Mesodermal cell (in vitro differentiated cells): ENCODE data around the gene ARHGAP26.
A peak's percentile ranks its signal among the peaks of the same experiment; 100 is the strongest.

Experiments used
- H3K27ac ChIP-seq: 2 replicates; pipeline ENCODE4 v1.7.0; 2013; ENCODE audit warnings: mild to moderate bottlenecking, low read depth, low read length, moderate library complexity; ENCODE audit not compliant: severe bottlenecking
- H3K36me3 ChIP-seq: 2 replicates; pipeline ENCODE4 v1.7.1; 2013; ENCODE audit warnings: mild to moderate bottlenecking, low read length, moderate library complexity; ENCODE audit not compliant: control insufficient read depth, insufficient read depth
- H3K4me1 ChIP-seq: one replicate; pipeline ENCODE4 v1.7.1; 2013; ENCODE audit warnings: mild to moderate bottlenecking, low read length; ENCODE audit not compliant: insufficient read depth, control insufficient read depth, poor library complexity, severe bottlenecking
- H3K4me3 ChIP-seq: 2 replicates; pipeline ENCODE4 v1.7.0; 2013; ENCODE audit warnings: low read length, control low read depth, mild to moderate bottlenecking; ENCODE audit not compliant: insufficient read depth, poor library complexity, severe bottlenecking; ENCODE audit errors: extremely low read depth
- H3K9me3 ChIP-seq: 2 replicates; pipeline ENCODE4 v1.7.1; 2013; ENCODE audit warnings: mild to moderate bottlenecking, low read length, moderate library complexity; ENCODE audit not compliant: control insufficient read depth
- WGBS, 2 experiments: methylation state at CpG; one replicate each; pipeline ENCODE4 v1.1.5; 2013; ENCODE audit warnings: missing lambda C conversion rate in 2 of 2; ENCODE audit not compliant: insufficient coverage in 2 of 2; 5-methylcytosine and 5-hydroxymethylcytosine counted together

The ARHGAP26 gene

GRCh38 chr5:142771666-142772065, 1.5 kb downstream of the ARHGAP26 start:
- Histone ChIP-seq H3K27ac (no peak overlapping the region), H3K4me1 (no peaks in the 10 kb centered on the region), H3K4me3 (peak overlapping the region; percentile 68), H3K36me3 (no peaks in the 10 kb centered on the region), H3K9me3 (no peaks in the 10 kb centered on the region)
- 29 to 39% methylated on average over 1 to 4 of the region's 5 CpGs for WGBS, 2 experiments

GRCh38 chr5:142772446-142773293, 2.5 kb downstream of the ARHGAP26 start:
- WGBS, 2 experiments, result 83 to 100% methylated on average over 1 of the region's 6 CpGs
- H3K9me3 ChIP-seq, result no peaks in the 10 kb centered on the region
- H3K27ac ChIP-seq, result no peak overlapping the region
- no peaks in the 10 kb centered on the region for H3K36me3 ChIP-seq
- no peaks in the 10 kb centered on the region for H3K4me1 ChIP-seq
- no peak overlapping the region for H3K4me3 ChIP-seq

GRCh38 chr5:142777099-142777498, 6.9 kb downstream of the ARHGAP26 start:
- Histone ChIP-seq H3K4me1 (peaks cover 14% of the 10 kb centered on the region), H3K36me3 (no peaks in the 10 kb centered on the region), H3K27ac (no peak overlapping the region), H3K4me3 (no peak overlapping the region), H3K9me3 (no peaks in the 10 kb centered on the region)
- WGBS, 2 experiments, result 100% methylated on average over 2 of the region's 2 CpGs

- Histone ChIP-seq H3K27ac (no peak overlapping the region), H3K4me1 (peaks cover 14% of the 10 kb centered on the region), H3K36me3 (no peaks in the 10 kb centered on the region), H3K4me3 (no peak overlapping the region), H3K9me3 (no peaks in the 10 kb centered on the region)
- 90 to 100% methylated on average over 3 of the region's 3 CpGs for WGBS, 2 experiments
Measured at GRCh38 chr5:142777850-142778249, 7.7 kb downstream of the ARHGAP26 start.

- peak overlapping the region; percentile 36 for H3K27ac ChIP-seq
- 68 to 70% methylated on average over 3 to 4 of the region's 4 CpGs for WGBS, 2 experiments
- peaks cover 21% of the 10 kb centered on the region for H3K4me1 ChIP-seq
- no peaks in the 10 kb centered on the region for H3K9me3 ChIP-seq
- H3K36me3 ChIP-seq, result no peaks in the 10 kb centered on the region
- H3K4me3 ChIP-seq, result no peak overlapping the region
Measured at GRCh38 chr5:142779163-142779840, 9.1 kb downstream of the ARHGAP26 start.

- no peak overlapping the region for H3K4me3 ChIP-seq
- H3K9me3 ChIP-seq, result no peaks in the 10 kb centered on the region
- H3K27ac ChIP-seq, result no peak overlapping the region
- H3K36me3 ChIP-seq, result no peaks in the 10 kb centered on the region
- WGBS, 2 experiments, result 51 to 63% methylated on average over 1 to 2 of the region's 2 CpGs
- peaks cover 21% of the 10 kb centered on the region for H3K4me1 ChIP-seq
Measured at GRCh38 chr5:142780871-142781270, 10.7 kb downstream of the ARHGAP26 start.

GRCh38 chr5:142782976-142783530, 12.9 kb downstream of the ARHGAP26 start:
- H3K27ac ChIP-seq, result no peak overlapping the region
- H3K4me1 ChIP-seq, result peaks cover 21% of the 10 kb centered on the region
- no peaks in the 10 kb centered on the region for H3K36me3 ChIP-seq
- no peak overlapping the region for H3K4me3 ChIP-seq
- H3K9me3 ChIP-seq, result no peaks in the 10 kb centered on the region
- 90% methylated on average over 6 to 7 of the region's 8 CpGs for WGBS, 2 experiments

GRCh38 chr5:142783601-142784341, 13.6 kb downstream of the ARHGAP26 start:
- peaks cover 21% of the 10 kb centered on the region for H3K4me1 ChIP-seq
- no peaks in the 10 kb centered on the region for H3K9me3 ChIP-seq
- no peaks in the 10 kb centered on the region for H3K36me3 ChIP-seq
- H3K4me3 ChIP-seq, result no peak overlapping the region
- H3K27ac ChIP-seq, result peak overlapping the region; percentile 53
- 45 to 62% methylated on average over 7 to 8 of the region's 9 CpGs for WGBS, 2 experiments

GRCh38 chr5:142784401-142784955, 14.3 kb downstream of the ARHGAP26 start:
- Histone ChIP-seq H3K4me3 (no peak overlapping the region), H3K9me3 (no peaks in the 10 kb centered on the region), H3K27ac (peak overlapping the region; percentile 53), H3K36me3 (no peaks in the 10 kb centered on the region), H3K4me1 (peaks cover 19% of the 10 kb centered on the region)
- 92 to 98% methylated on average over 4 to 7 of the region's 7 CpGs for WGBS, 2 experiments

GRCh38 chr5:142785206-142785605, 15.0 kb downstream of the ARHGAP26 start:
- no peak overlapping the region for H3K4me3 ChIP-seq
- no peak overlapping the region for H3K27ac ChIP-seq
- peaks cover 12% of the 10 kb centered on the region for H3K4me1 ChIP-seq
- 90 to 92% methylated on average over 2 to 4 of the region's 5 CpGs for WGBS, 2 experiments
- H3K36me3 ChIP-seq, result no peaks in the 10 kb centered on the region
- no peaks in the 10 kb centered on the region for H3K9me3 ChIP-seq
